Measurements from ENCODE around the gene CTNNA3. TPM values are rescaled to one million over a fixed set of nuclear protein-coding genes. Genes with fewer than 3 reads are reported as not detected.

Gene CTNNA3
- total and polyA plus RNA-seq, 10 donors = 0.03 to 2.4 (median 0.76) TPM; not detected in 1

- Histone ChIP-seq H3K27ac (no peak overlapping the region), H3K4me1 (no peaks in the 10 kb centered on the region), H3K27me3 (replicated peaks in 1 of 7) (no peaks in the 10 kb centered on the region), H3K36me3 (no peaks in the 10 kb centered on the region), H3K9me3 (peaks cover 0 to 4% (median 0%) of the 10 kb centered on the region in 8 donors), H3K4me3 (no peak overlapping the region)
- 73 to 88% (median 82%) methylated on average over 3 of the region's 3 CpGs for WGBS, 5 donors
- no peak for TF ChIP-seq POLR2A (IDR thresholded peaks at IDR 0.05)
- TF ChIP-seq POLR2AphosphoS5 (IDR thresholded peaks at IDR 0.05) = no peak
- TF ChIP-seq, protein P1, sequence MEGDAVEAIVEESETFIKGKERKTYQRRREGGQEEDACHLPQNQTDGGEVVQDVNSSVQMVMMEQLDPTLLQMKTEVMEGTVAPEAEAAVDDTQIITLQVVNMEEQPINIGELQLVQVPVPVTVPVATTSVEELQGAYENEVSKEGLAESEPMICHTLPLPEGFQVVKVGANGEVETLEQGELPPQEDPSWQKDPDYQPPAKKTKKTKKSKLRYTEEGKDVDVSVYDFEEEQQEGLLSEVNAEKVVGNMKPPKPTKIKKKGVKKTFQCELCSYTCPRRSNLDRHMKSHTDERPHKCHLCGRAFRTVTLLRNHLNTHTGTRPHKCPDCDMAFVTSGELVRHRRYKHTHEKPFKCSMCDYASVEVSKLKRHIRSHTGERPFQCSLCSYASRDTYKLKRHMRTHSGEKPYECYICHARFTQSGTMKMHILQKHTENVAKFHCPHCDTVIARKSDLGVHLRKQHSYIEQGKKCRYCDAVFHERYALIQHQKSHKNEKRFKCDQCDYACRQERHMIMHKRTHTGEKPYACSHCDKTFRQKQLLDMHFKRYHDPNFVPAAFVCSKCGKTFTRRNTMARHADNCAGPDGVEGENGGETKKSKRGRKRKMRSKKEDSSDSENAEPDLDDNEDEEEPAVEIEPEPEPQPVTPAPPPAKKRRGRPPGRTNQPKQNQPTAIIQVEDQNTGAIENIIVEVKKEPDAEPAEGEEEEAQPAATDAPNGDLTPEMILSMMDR (IDR thresholded peaks at IDR 0.05 in 8 of 11, conservative IDR thresholded peaks at IDR 0.05 in 3 of 11) = no peak
- DNase-seq = no peak
- intact Hi-C loops (cut with DNase I; ENCODE audit: low total_unique reads) = no loop called here
Observed at GRCh38 chr10:66538908-66539307, 1157.1 kb downstream of the CTNNA3 start.

DNA sequence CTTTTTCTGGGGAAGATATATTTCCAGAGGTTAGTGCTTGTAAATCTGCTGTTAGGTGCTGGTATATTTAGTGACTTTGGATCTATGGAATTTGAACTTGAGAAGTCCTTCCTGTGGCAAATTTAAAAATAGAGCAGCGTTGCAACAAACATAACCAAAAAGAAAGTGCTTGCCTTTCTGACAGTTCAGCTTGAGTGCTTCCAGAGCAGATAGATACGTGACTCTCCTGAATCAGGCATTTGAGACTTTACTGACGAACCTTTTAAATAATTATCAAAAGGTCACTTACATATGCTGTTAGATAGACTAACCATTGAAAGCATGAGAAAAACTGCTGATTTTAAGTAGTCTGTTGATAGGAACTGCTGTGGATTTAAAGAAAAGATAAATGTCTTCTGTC, 1157.6 kb downstream of the CTNNA3 start:
- intact Hi-C loops (cut with DNase I; ENCODE audit: low total_unique reads) = no loop called here
- no peak overlapping the region for H3K27ac ChIP-seq
- DNase-seq = no peak

DNA sequence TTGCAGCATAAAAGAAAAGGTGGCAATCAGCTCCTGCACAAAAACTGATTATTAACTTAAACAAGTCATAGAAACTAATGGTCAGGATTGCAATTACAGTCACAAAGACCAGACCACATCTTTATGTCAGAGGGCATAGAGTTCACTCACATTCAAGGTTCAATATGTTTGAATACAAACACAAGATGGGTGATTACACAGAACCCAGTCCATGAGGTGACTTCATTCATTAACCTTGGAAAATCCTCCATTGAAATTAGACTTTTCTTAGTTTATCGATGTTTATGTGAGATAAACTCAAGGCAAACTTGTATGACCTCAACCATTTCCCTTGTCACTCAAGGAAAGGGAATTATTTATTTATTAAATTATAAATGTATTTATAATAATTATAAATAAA, 1158.8 kb downstream of the CTNNA3 start:
- Histone ChIP-seq H3K4me3 (no peak overlapping the region), H3K36me3 (no peaks in the 10 kb centered on the region), H3K27me3 (replicated peaks in 1 of 7) (no peaks in the 10 kb centered on the region), H3K27ac (no peak overlapping the region), H3K4me1 (no peaks in the 10 kb centered on the region), H3K9me3 (peaks cover 0 to 4% (median 0%) of the 10 kb centered on the region in 8 donors)
- WGBS, 5 donors = 83 to 98% (median 88%) methylated on average over 1 of the region's 1 CpG
- DNase-seq = no peak
- TF ChIP-seq, protein P1 (IDR thresholded peaks at IDR 0.05 in 8 of 11, conservative IDR thresholded peaks at IDR 0.05 in 3 of 11) = no peak
- intact Hi-C loops (cut with DNase I; ENCODE audit: low total_unique reads) = no loop called here

More for the DNA sequence above, 1157.6 kb downstream of the CTNNA3 start:
- Histone ChIP-seq H3K4me1 (no peaks in the 10 kb centered on the region), H3K27me3 (replicated peaks in 1 of 7) (no peaks in the 10 kb centered on the region), H3K4me3 (no peak overlapping the region), H3K9me3 (peaks cover 0 to 4% (median 0%) of the 10 kb centered on the region in 8 donors), H3K36me3 (no peaks in the 10 kb centered on the region)
- TF ChIP-seq POLR2A (IDR thresholded peaks at IDR 0.05) (no peak), POLR2AphosphoS5 (IDR thresholded peaks at IDR 0.05) (no peak)
- TF ChIP-seq, protein P1 (IDR thresholded peaks at IDR 0.05 in 8 of 11, conservative IDR thresholded peaks at IDR 0.05 in 3 of 11) = no peak
- 46 to 71% (median 57%) methylated on average over 3 of the region's 3 CpGs for WGBS, 5 donors

GRCh38 chr10:66535439-66535838, 1160.6 kb downstream of the CTNNA3 start:
- WGBS, 5 donors = 72 to 96% (median 89%) methylated on average over 1 of the region's 1 CpG
- intact Hi-C loops (cut with DNase I; ENCODE audit: low total_unique reads) = no loop called here
- no peak for TF ChIP-seq POLR2A (IDR thresholded peaks at IDR 0.05)
- TF ChIP-seq, protein P1 (IDR thresholded peaks at IDR 0.05 in 8 of 11, conservative IDR thresholded peaks at IDR 0.05 in 3 of 11) = no peak
- no peak for TF ChIP-seq POLR2AphosphoS5 (IDR thresholded peaks at IDR 0.05)
- DNase-seq = no peak
- Histone ChIP-seq H3K4me3 (no peak overlapping the region), H3K27me3 (replicated peaks in 1 of 7) (no peaks in the 10 kb centered on the region), H3K36me3 (no peaks in the 10 kb centered on the region), H3K4me1 (no peaks in the 10 kb centered on the region), H3K27ac (no peak overlapping the region), H3K9me3 (peaks cover 0 to 3% (median 0%) of the 10 kb centered on the region in 8 donors)

All from spleen (tissue), 11 donors.